NB4 (cell line): ENCODE data around the gene SUGP2.

Source experiments
- MYC ChIP-seq: IDR thresholded peaks from 2 replicates; pipeline ENCODE4 v1.6.1; 2011; ENCODE audit warnings: low read depth, low read length
- POLR2A ChIP-seq: IDR thresholded peaks from 2 replicates; pipeline ENCODE4 v1.6.1; 2011; ENCODE audit warnings: mild to moderate bottlenecking; ENCODE audit not compliant: insufficient read length; ENCODE audit errors: extremely low read depth
- TF ChIP-seq, protein P1 (sequence below): IDR thresholded peaks from one replicate; pipeline ENCODE4 v1.5.1; 2012; ENCODE audit warnings: low read depth, low read length
- TF ChIP-seq, protein P2 (sequence below): IDR thresholded peaks from 2 replicates; pipeline ENCODE4 v1.6.1; 2011; ENCODE audit warnings: low read depth, low read length

GRCh38 chr19:18948075-18948975, 85.0 kb downstream of the SUGP2 start:
- TF ChIP-seq, protein P1, sequence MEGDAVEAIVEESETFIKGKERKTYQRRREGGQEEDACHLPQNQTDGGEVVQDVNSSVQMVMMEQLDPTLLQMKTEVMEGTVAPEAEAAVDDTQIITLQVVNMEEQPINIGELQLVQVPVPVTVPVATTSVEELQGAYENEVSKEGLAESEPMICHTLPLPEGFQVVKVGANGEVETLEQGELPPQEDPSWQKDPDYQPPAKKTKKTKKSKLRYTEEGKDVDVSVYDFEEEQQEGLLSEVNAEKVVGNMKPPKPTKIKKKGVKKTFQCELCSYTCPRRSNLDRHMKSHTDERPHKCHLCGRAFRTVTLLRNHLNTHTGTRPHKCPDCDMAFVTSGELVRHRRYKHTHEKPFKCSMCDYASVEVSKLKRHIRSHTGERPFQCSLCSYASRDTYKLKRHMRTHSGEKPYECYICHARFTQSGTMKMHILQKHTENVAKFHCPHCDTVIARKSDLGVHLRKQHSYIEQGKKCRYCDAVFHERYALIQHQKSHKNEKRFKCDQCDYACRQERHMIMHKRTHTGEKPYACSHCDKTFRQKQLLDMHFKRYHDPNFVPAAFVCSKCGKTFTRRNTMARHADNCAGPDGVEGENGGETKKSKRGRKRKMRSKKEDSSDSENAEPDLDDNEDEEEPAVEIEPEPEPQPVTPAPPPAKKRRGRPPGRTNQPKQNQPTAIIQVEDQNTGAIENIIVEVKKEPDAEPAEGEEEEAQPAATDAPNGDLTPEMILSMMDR, result no peak
- TF ChIP-seq POLR2A (no peak), MYC (no peak)
- TF ChIP-seq, protein P2, sequence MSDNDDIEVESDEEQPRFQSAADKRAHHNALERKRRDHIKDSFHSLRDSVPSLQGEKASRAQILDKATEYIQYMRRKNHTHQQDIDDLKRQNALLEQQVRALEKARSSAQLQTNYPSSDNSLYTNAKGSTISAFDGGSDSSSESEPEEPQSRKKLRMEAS, result no peak
